K562 (cell line): ENCODE results near the gene CBX4. TPM values are rescaled to one million over a fixed set of nuclear protein-coding genes. Genes with fewer than 3 reads are reported as not detected.
A peak's percentile ranks its signal among the peaks of the same experiment; 100 is the strongest.

ENCODE experiments used
- CBFA2T2 ChIP-seq: fragments of 450-650 bp; conservative IDR thresholded peaks from 2 replicates; pipeline ENCODE4 v1.6.1; 2017; ENCODE audit warnings: mild to moderate bottlenecking
- DNMT1 ChIP-seq: fragments of 450-650 bp; IDR thresholded peaks from 2 replicates; pipeline ENCODE4 v1.6.1; 2016; ENCODE audit warnings: antibody characterized with exemption, mild to moderate bottlenecking
- EP400 ChIP-seq: fragments of 450-650 bp; IDR thresholded peaks from 2 replicates; pipeline ENCODE4 v1.6.1; 2017; ENCODE audit warnings: antibody characterized with exemption, mild to moderate bottlenecking, moderate library complexity
- MAX ChIP-seq: sonication (generic); formaldehyde crosslinking; IDR thresholded peaks from 2 replicates; pipeline ENCODE4 v1.9.0; 2022; ENCODE audit warnings: mild to moderate bottlenecking, missing genetic modification reagents
- SP1 ChIP-seq: sonication (generic); formaldehyde crosslinking; IDR thresholded peaks from 2 replicates; pipeline ENCODE4 v1.8.1; 2022; ENCODE audit warnings: mild to moderate bottlenecking, missing genetic modification reagents
- SUPT5H ChIP-seq: fragments of 450-650 bp; IDR thresholded peaks from 2 replicates; pipeline ENCODE4 v1.6.1; 2016
- TRIM24 ChIP-seq, 2 experiments: fragments of 450-650 bp; IDR thresholded peaks; 2 replicates each; pipeline ENCODE4 v1.6.1; 2016
- ZNF212 ChIP-seq: fragments of 450-650 bp; formaldehyde crosslinking; IDR thresholded peaks from 2 replicates; pipeline ENCODE4 v1.4.0; 2020; ENCODE audit warnings: mild to moderate bottlenecking
- ZNF311 ChIP-seq: fragments of 250-450 bp; sonication (Bioruptor Pico); IDR thresholded peaks from 2 replicates; pipeline ENCODE4 v1.4.0; 2020; ENCODE audit warnings: mild to moderate bottlenecking, moderate library complexity
- ZNF695 ChIP-seq: fragments of 450-650 bp; formaldehyde crosslinking; IDR thresholded peaks from 2 replicates; pipeline ENCODE4 v1.4.0; 2020; ENCODE audit warnings: mild to moderate bottlenecking, moderate library complexity
- ZNF780A ChIP-seq: fragments of 250-450 bp; sonication (Bioruptor Pico); IDR thresholded peaks from 2 replicates; pipeline ENCODE4 v1.5.0; 2021; ENCODE audit warnings: mild to moderate bottlenecking
- polyA plus RNA-seq, 8 experiments: library from polyadenylated mRNA; depleted of rRNA in 4 of 8; stranded (reverse) in 5 of 8; unstranded in 3 of 8; fragments of >200 nt; fragmentation: Nextera tagmentation in 2 of 8; fragmentation: Illumina TruSeq in 1 of 8; extraction: Ambion mirVana in 2 of 8; extraction: Trizol in 1 of 8; gene quantifications; 2 replicates each; pipeline versions ENCODE4 v1.2.1 to v1.2.3, GENCODE V29; 2011 to 2014; ENCODE audit warnings: inconsistent platforms in 1 of 8, missing spikeins in 1 of 8
- total RNA-seq, 7 experiments: library from RNA; depleted of rRNA in 6 of 7; stranded (reverse); fragments of >200 nt in 6 of 7; fragmentation: Illumina TruSeq in 2 of 7; extraction: Trizol in 2 of 7; gene quantifications; 2 replicates each; pipeline versions ENCODE4 v1.2.1 to v1.2.3, GENCODE V29; 2011 to 2021; ENCODE audit warnings: low replicate concordance in 1 of 7

The CBX4 gene
- total and polyA plus RNA-seq, 9 of the 15 experiments (the other 6 are each of a cell fraction or from before 2014, with no cell fraction given) = 0.98 to 50.5 (median 10.0) TPM

DNA sequence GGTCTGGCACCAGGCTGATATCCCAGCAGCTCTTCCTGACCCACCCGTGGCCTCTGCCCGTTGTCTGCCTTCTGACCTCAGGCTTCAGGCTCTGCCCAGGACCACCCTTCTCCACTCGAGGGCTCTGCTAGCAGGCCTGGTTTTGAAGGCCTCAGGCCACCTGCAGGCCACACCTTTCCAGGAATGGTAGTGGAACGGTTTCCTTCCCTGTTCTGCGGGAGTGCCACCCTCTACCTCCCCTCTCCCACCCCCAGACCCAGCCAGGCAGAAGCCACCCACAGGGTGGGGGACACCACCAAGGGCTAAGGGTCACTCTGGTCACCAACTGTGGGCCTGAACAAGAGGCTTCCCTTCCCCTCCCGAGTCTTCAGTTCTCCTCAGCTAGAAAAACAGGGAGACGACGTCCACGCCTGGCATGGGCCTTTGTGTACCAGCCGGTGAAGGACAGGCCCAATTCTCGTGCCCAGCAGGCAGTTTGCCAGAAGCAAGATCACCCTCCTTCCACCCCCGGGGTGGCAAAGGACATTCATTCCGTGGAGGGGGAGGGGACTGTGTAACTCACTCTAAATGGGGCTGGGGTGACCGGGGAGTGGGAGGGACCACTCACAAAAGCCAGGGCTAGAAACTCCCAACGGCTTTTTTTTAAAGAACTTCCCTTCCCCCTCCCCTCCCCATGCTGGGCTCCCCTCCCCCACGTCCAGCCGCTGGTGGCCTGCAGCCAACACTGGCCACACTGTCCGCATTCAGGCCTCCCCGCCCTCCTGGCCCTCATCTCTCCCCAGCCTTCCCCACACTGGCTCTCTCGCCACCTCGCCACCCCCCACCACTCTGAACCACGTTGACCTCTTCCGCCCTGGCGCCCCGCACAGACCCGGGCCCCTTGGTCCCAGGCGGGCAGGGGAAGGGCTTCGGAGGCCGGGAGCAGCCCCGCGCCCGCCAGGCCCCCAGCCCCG, 7.7 kb downstream of the CBX4 start (continued):
- TF ChIP-seq TRIM24 (IDR thresholded peaks at IDR 0.05) (no peak), MAX (CRISPR knock-in tag) (no peak), CBFA2T2 (no peak), ZNF780A (CRISPR knock-in tag) (no peak), SP1 (peak; percentile 43; the same call in 1 of the 2 replicates), DNMT1 (peak; percentile 64; the same call in 1 of the 2 replicates), ZNF311 (CRISPR knock-in tag) (peak; percentile 85), ZNF695 (CRISPR knock-in tag) (no peak), ZNF212 (CRISPR knock-in tag) (no peak), EP400 (peak; percentile 65), SUPT5H (peak; percentile 64)
- TF ChIP-seq, all 486 proteins: peak for 124
